ENCODE data around the gene CSTPP1.

DNA sequence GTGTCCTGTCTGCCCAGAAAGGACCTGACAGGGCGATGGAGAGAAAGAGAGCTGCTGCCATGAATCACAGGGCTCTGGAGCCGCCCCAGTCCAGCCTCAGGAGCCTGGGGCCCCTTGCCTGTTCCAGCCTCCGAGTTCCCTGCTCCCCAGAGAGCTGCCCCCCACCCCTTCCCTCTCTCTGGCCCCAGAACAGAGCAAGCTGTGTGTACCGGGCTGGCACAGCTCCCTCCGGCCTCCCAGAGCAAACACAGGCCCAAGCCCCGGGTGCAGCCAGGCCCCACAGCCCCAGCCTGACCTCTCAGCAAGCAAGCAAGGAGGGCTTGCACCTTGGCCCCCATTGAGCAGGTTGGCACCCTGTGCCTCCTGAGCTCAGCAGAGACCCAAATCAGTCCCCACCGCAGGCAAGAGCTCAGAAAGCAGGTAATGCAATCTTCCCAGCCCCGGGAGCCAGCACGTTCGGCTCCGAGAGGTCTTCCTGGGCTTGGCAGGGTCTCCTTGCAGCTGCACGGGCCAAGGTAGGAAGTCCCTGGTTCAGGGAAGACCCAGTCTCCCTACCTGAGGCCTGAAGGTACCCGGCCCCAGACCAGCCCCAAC, 248.2 kb downstream of the CSTPP1 start:
- TF ChIP-seq, protein P1, sequence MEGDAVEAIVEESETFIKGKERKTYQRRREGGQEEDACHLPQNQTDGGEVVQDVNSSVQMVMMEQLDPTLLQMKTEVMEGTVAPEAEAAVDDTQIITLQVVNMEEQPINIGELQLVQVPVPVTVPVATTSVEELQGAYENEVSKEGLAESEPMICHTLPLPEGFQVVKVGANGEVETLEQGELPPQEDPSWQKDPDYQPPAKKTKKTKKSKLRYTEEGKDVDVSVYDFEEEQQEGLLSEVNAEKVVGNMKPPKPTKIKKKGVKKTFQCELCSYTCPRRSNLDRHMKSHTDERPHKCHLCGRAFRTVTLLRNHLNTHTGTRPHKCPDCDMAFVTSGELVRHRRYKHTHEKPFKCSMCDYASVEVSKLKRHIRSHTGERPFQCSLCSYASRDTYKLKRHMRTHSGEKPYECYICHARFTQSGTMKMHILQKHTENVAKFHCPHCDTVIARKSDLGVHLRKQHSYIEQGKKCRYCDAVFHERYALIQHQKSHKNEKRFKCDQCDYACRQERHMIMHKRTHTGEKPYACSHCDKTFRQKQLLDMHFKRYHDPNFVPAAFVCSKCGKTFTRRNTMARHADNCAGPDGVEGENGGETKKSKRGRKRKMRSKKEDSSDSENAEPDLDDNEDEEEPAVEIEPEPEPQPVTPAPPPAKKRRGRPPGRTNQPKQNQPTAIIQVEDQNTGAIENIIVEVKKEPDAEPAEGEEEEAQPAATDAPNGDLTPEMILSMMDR (IDR thresholded peaks at IDR 0.05) = no peak
- no peak for TF ChIP-seq POLR2A (IDR thresholded peaks at IDR 0.05)
